Right forelimb (tissue), 1 donor: ENCODE results near the gene RFXANK.
"Not testable (repeated sequence)": the region's sequence is repeated elsewhere in the genome, so short reads cannot be mapped to it uniquely, and the experiment has no call there.

Experiments used
- DNase-seq: peaks from one replicate; pipeline ENCODE4 v3.0.0-alpha.2; 2018

RFXANK gene, protein sequence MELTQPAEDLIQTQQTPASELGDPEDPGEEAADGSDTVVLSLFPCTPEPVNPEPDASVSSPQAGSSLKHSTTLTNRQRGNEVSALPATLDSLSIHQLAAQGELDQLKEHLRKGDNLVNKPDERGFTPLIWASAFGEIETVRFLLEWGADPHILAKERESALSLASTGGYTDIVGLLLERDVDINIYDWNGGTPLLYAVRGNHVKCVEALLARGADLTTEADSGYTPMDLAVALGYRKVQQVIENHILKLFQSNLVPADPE

DNA sequence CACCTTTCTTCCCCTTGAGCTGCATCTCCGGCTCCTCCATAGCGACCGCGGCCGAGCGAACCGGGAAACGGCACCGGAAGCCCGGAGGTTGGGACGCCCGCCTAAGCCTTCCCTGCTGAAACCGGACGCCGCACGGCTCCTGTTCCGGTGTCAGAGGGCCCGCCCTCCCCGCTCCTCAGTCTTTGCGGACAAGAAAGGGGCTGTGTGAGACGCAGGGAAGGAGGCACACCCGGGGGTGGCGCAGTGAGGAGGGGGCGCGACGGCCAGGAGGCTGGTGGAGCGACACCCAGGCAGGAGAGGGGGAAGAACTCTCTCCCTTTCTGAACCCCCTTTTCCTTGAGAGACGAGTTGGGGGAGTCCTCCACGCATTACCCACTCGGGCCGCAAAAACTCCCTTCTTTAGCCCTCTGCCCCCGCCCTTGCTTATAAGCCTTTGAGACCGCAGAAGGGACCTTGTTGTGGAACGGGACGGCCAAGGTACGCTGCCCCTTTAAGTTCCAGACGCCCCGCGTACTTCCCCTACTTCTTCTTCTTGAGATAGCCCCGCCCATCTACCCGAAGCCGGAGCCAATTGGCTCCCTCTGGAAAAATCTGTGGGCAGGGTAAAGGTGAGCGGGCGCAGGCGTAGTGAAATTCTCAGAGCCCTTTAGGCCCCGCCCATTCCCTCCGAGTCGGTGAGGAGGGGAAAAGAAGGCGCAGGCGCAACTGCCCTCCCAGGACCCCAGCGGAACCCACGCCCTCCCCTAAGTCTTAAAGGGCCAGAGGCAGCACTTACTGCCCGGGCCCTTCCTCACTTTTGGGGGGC lies at the start of gene RFXANK, which contains the start of gene BORCS8:
RFXANK (plus strand) TSS at position 181 of the 805 bp plus-strand sequence. CDS start 1,689 bp downstream, outside the sequence.
BORCS8 (minus strand) TSS at position 75 of the 805 bp plus-strand sequence; CDS start at position 40, 35 bp downstream.
- DNase-seq, result peak; percentile 98

GRCh38 chr19:19142347-19142746 lies 49.7 kb upstream of the RFXANK start:
- no peak for DNase-seq

- no peak for DNase-seq
Observed at GRCh38 chr19:19145281-19145680, 46.8 kb upstream of the RFXANK start.

GRCh38 chr19:19145684-19146608 lies 46.1 kb upstream of the RFXANK start:
- peak; percentile 91 for DNase-seq

DNA sequence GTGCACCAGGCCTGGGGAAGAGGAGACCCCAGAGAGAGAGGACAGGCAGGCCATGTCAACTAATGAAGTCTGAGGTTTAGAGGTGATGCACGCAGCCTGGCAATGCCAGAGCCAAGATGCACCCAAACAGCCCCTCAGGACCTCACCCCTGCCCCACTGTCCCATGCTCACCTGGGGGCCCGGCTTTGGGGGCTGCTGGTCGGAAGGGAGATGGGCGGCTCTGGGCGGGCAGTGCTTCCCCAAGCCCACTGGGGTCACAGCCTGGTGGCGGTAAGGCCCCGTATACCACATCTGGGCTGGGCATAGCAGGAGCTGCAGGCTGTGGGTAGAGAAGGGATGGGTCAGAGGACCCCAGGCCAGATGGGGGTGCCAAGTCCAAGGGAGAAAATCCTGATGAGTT lies 45.2 kb upstream of the RFXANK start:
- no peak for DNase-seq

- no peak for DNase-seq
Observed at GRCh38 chr19:19147344-19147743, 44.7 kb upstream of the RFXANK start.

DNA sequence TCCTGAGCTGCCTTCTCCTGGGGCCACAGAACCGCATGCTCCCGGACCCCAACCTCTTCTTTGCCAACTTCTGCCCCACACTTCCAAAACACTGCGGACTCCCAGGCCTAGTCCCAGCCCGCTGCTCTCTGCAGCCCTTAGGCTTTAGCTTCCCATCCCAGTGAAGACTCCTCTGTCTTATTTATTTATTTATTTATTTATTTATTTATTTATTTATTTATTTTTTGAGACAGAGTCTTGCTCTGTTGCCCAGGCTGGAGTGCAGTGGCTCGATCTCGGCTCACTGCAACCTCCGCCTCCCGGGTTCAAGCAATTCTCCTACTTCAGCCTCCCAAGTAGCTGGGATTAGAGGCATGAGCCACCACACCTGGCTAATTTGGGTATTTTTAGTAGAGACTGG lies 43.6 kb upstream of the RFXANK start:
- DNase-seq, result not testable (repeated sequence)

GRCh38 chr19:19149435-19149834 lies 42.6 kb upstream of the RFXANK start:
- no peak for DNase-seq

DNA sequence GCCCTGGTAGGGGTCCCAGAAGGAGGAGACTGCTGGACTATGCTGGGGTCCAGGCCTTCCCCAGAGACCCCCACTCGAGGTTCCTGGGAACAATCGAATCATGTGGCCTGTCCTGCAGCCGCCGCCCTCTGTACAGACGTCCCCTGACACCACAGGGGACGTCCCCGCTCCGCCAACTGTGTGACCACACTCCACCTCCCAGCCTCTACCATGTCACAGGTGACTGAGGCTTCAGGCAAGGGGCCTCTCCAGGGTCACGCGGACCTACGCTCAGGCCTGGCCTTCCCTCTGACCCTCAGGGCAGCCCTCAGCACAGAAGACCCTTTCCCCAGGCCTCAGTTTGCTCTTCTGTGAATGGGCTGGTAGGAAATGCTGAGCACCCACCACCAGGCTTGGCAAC lies 40.6 kb upstream of the RFXANK start:
- DNase-seq, result no peak

- DNase-seq, result no peak
Observed at GRCh38 chr19:19152668-19153384, 39.2 kb upstream of the RFXANK start.

- DNase-seq, result no peak
Observed at GRCh38 chr19:19154768-19155494, 37.1 kb upstream of the RFXANK start.

GRCh38 chr19:19155495-19156219 lies 36.4 kb upstream of the RFXANK start:
- no peak for DNase-seq

- DNase-seq, result no peak
Observed at GRCh38 chr19:19157808-19158207, 34.2 kb upstream of the RFXANK start.

GRCh38 chr19:19159534-19159933 lies 32.5 kb upstream of the RFXANK start:
- no peak for DNase-seq

GRCh38 chr19:19160461-19161035 lies 31.5 kb upstream of the RFXANK start:
- no peak for DNase-seq

- no peak for DNase-seq
Observed at GRCh38 chr19:19162495-19162894, 29.6 kb upstream of the RFXANK start.

GRCh38 chr19:19165396-19165795 lies 26.7 kb upstream of the RFXANK start:
- DNase-seq, result no peak

DNA sequence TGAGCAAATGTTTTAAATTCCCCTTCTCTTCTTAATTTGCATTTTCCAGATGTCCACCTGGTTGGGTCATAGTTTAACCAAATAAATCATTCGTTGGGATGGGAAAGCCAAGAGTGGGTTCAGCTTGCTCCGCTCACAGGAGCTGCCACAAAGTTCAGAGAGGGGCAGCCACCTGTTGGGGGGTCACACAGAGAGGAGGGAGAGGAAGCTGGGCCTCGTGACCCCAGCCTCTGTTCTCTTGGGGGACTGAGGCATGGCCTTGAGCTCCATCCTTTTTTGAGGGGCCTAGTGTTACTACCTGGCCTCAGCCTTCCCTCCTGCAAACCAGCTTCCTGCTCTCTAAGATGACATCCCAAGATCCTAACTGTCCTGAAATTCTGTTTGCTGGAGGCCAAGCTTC lies 24.4 kb upstream of the RFXANK start:
- no peak for DNase-seq

- no peak for DNase-seq
Observed at GRCh38 chr19:19169236-19170052, 22.6 kb upstream of the RFXANK start.
